ENCODE measurements around the gene APBB2.

GRCh38 chr4:41079881-41080560 is 134.3 kb downstream of the APBB2 start:
- TF ChIP-seq YY1 (IDR thresholded peaks at IDR 0.05; ENCODE audit: insufficient read depth, insufficient read length) (no peak), ZNF274 (IDR thresholded peaks at IDR 0.05; ENCODE audit: low read depth, low read length) (no peak)
